Activated CD4-positive, alpha-beta T cell treated with anti-CD3 and anti-CD28 coated beads for 36 hours (primary cell): ENCODE data around the gene PPP3CA. TPM values are rescaled to one million over a fixed set of nuclear protein-coding genes. Genes with fewer than 3 reads are reported as not detected.

Experiments
- ATAC-seq: fragments of 200-7000 bp; cut with Tn5 transposase; one replicate; pipeline ENCODE4 v1.10.0; 2021; ENCODE audit warnings: mild to moderate bottlenecking, moderate library complexity
- CTCF ChIA-PET: fragments of 350-600 bp; sonication (Branson Sonifier 250); formaldehyde crosslinking; loops from one replicate; lab custom pipeline; 2021; ENCODE audit warnings: antibody characterized with exemption; lab: Charles Lee
- POLR2A ChIA-PET: fragments of 350-600 bp; sonication (Branson Sonifier 250); formaldehyde crosslinking; loops from one replicate; lab custom pipeline; 2021; ENCODE audit warnings: antibody characterized with exemption, inconsistent platforms; lab: Charles Lee
- DNase-seq: peaks from one replicate; pipeline ENCODE4 v3.0.0-alpha.2; 2020
- H3K27ac Mint-ChIP-seq: one replicate; pipeline ENCODE4 v1.8.0; 2021; ENCODE audit warnings: mixed read lengths
- H3K27me3 Mint-ChIP-seq: one replicate; pipeline ENCODE4 v1.8.0; 2021; ENCODE audit warnings: mixed read lengths
- H3K36me3 Mint-ChIP-seq: one replicate; pipeline ENCODE4 v1.8.0; 2021; ENCODE audit warnings: low read depth, mixed read lengths
- H3K4me1 Mint-ChIP-seq: one replicate; pipeline ENCODE4 v1.8.0; 2021; ENCODE audit warnings: mixed read lengths
- H3K4me3 Mint-ChIP-seq: one replicate; pipeline ENCODE4 v1.8.0; 2021; ENCODE audit warnings: mild to moderate bottlenecking, moderate library complexity, mixed read lengths
- H3K9me3 Mint-ChIP-seq: one replicate; pipeline ENCODE4 v1.8.0; 2021; ENCODE audit warnings: low read depth, mixed read lengths
- intact Hi-C, 2 experiments: fragments of 100-400 bp; cut with DNase I in 1 of 2; cut with micrococcal nuclease in 1 of 2; formaldehyde crosslinking; loops; one replicate each; pipeline versions ENCODE4 v1.14.2 to v1.15.1; 2022 to 2024; cut with DNase I, micrococcal nuclease
- total RNA-seq, 2 experiments: library from RNA; stranded (reverse); gene quantifications; one replicate each; pipeline ENCODE4 v1.2.3, GENCODE V29; 2021

PPP3CA gene
- total RNA-seq, 2 experiments from 2014 or later: 7.6 to 8.3 TPM

- ChIA-PET CTCF (interaction anchor here (0.7 to 1.3 kb wide), 3 partner anchors 11 to 117 kb away, joined by 3 to 4 read pairs (median 3); no protein-coding TSS in a partner anchor), POLR2A (interaction anchor here (0.5 kb wide), 1 partner anchor 136 kb away, joined by 5 read pairs; no protein-coding TSS in a partner anchor)
- H3K9me3 Mint-ChIP-seq: no peaks in the 10 kb centered on the region
- no peaks in the 10 kb centered on the region for H3K27me3 Mint-ChIP-seq
- H3K4me1 Mint-ChIP-seq: peaks cover 36% of the 10 kb centered on the region
- H3K36me3 Mint-ChIP-seq: peaks cover 2% of the 10 kb centered on the region
- DNase-seq (peak; percentile 32), ATAC-seq (peak; percentile 97)
- peak overlapping the region; percentile 72 for H3K27ac Mint-ChIP-seq
- intact Hi-C loops: loop anchor here (1.0 to 10.0 kb wide), 9 partner anchors 51 to 1061 kb away; no protein-coding TSS in a partner anchor
- peak overlapping the region; percentile 39 for H3K4me3 Mint-ChIP-seq
Measured at GRCh38 chr4:101155945-101156344, 191.4 kb downstream of the PPP3CA start.

GRCh38 chr4:101155368-101155767 is 192.0 kb downstream of the PPP3CA start:
- intact Hi-C loops: loop anchor here (2.0 to 10.0 kb wide), 4 partner anchors 51 to 1061 kb away; no protein-coding TSS in a partner anchor
- peaks cover 36% of the 10 kb centered on the region for H3K4me1 Mint-ChIP-seq
- ChIA-PET POLR2A (interaction anchor here (0.5 kb wide), 1 partner anchor 136 kb away, joined by 5 read pairs; no protein-coding TSS in a partner anchor), CTCF (interaction anchor here (1.3 kb wide), 1 partner anchor 10 kb away, joined by 4 read pairs; no protein-coding TSS in a partner anchor)
- H3K36me3 Mint-ChIP-seq: peaks cover 2% of the 10 kb centered on the region
- H3K4me3 Mint-ChIP-seq: no peak overlapping the region
- DNase-seq (no peak), ATAC-seq (no peak)
- no peaks in the 10 kb centered on the region for H3K9me3 Mint-ChIP-seq
- H3K27ac Mint-ChIP-seq: no peak overlapping the region
- no peaks in the 10 kb centered on the region for H3K27me3 Mint-ChIP-seq

- H3K27me3 Mint-ChIP-seq: no peaks in the 10 kb centered on the region
- no peaks in the 10 kb centered on the region for H3K9me3 Mint-ChIP-seq
- peaks cover 36% of the 10 kb centered on the region for H3K4me1 Mint-ChIP-seq
- peaks cover 2% of the 10 kb centered on the region for H3K36me3 Mint-ChIP-seq
- ChIA-PET POLR2A (no interaction called here), CTCF (interaction anchor here (0.6 to 1.2 kb wide), 4 partner anchors 9 to 77 kb away, joined by 3 read pairs; no protein-coding TSS in a partner anchor)
- no peak for DNase-seq
- no peak overlapping the region for H3K4me3 Mint-ChIP-seq
- intact Hi-C loops: loop anchor here (2.0 to 10.0 kb wide), 2 partner anchors 49 to 1059 kb away; no protein-coding TSS in a partner anchor
- no peak overlapping the region for H3K27ac Mint-ChIP-seq
- no peak for ATAC-seq
Measured at GRCh38 chr4:101153653-101154052, 193.7 kb downstream of the PPP3CA start.

DNA sequence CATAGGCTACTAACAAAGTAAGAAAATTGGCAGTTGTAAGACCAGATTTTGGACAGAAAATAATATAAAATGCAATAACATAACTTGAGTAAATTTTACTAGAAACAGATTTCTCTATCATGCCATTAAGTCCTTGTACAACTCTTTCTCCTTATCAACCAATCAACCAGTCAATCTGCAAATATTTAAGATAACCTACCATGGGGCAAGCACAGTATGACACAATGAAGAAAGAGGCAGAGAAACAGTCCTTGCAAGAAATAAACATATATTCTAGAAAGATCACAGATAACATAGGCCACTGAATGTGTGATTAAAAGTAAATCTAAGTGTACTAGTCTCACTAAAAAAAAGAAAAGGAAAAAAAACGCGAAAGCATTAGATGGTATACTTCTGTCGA is 194.8 kb downstream of the PPP3CA start:
- no peaks in the 10 kb centered on the region for H3K9me3 Mint-ChIP-seq
- intact Hi-C loops: loop anchor here in 1 of 2 experiments (10.0 kb wide), 1 partner anchor 1058 kb away; no protein-coding TSS in a partner anchor
- CTCF ChIA-PET: interaction anchor here (0.6 kb wide), 1 partner anchor 15 kb away, joined by 3 read pairs; no protein-coding TSS in a partner anchor
- H3K4me3 Mint-ChIP-seq: no peak overlapping the region
- DNase-seq (no peak), ATAC-seq (no peak)
- H3K36me3 Mint-ChIP-seq: peaks cover 2% of the 10 kb centered on the region
- POLR2A ChIA-PET: no interaction called here
- H3K27me3 Mint-ChIP-seq: no peaks in the 10 kb centered on the region
- peaks cover 32% of the 10 kb centered on the region for H3K4me1 Mint-ChIP-seq
- H3K27ac Mint-ChIP-seq: no peak overlapping the region

DNA sequence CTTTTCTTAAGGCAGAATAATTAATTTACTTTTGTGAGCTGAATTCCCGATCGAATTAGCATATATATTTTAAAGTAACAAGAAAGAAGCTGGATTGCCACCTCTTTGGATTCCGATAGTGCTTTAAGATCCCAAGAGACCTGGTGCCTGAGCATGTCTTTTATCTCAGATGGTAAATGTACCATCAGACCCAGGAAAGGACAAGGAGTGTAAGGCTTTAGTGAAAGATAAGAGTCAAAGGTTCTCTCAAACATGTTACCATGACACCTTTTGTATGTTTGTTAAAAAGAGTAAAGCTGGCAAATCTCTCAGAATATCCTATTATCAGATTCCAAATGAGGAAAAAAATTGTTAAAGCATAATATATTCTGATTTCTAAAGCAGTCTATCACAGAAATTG is 198.8 kb downstream of the PPP3CA start:
- POLR2A ChIA-PET: no interaction called here
- H3K4me3 Mint-ChIP-seq: no peak overlapping the region

DNA sequence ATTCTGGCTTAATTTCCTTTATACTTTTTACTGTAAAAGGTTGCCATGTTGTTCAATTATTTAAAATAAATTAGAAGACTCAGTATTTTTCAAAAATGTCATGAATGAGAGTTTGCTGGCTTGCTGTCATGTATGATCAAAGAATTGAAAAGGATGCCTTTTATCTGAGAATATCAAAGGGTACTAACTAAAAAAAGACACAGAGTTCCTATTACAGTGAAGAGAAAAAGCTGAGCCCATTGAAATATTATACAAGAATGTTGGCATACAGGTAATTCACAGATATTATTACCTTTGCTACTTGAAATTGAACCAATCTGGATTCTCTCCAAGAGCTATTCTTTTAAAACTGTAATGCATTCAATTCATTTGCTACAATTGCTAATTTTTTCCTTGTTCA is 200.0 kb downstream of the PPP3CA start:
- DNase-seq (no peak), ATAC-seq (no peak)
- no peak overlapping the region for H3K4me3 Mint-ChIP-seq
- no peak overlapping the region for H3K27ac Mint-ChIP-seq
- no peaks in the 10 kb centered on the region for H3K36me3 Mint-ChIP-seq
- intact Hi-C loops: no loop called here
- H3K27me3 Mint-ChIP-seq: no peaks in the 10 kb centered on the region
- H3K4me1 Mint-ChIP-seq: peaks cover 18% of the 10 kb centered on the region
- ChIA-PET POLR2A (no interaction called here), CTCF (no interaction called here)
- no peaks in the 10 kb centered on the region for H3K9me3 Mint-ChIP-seq

More for the DNA sequence above, 198.8 kb downstream of the PPP3CA start:
- ATAC-seq (no peak), DNase-seq (no peak)
- no peaks in the 10 kb centered on the region for H3K36me3 Mint-ChIP-seq
- no peaks in the 10 kb centered on the region for H3K27me3 Mint-ChIP-seq
- no peak overlapping the region for H3K27ac Mint-ChIP-seq
- no peaks in the 10 kb centered on the region for H3K9me3 Mint-ChIP-seq
- CTCF ChIA-PET: no interaction called here
- intact Hi-C loops: no loop called here
- H3K4me1 Mint-ChIP-seq: peaks cover 12% of the 10 kb centered on the region

DNA sequence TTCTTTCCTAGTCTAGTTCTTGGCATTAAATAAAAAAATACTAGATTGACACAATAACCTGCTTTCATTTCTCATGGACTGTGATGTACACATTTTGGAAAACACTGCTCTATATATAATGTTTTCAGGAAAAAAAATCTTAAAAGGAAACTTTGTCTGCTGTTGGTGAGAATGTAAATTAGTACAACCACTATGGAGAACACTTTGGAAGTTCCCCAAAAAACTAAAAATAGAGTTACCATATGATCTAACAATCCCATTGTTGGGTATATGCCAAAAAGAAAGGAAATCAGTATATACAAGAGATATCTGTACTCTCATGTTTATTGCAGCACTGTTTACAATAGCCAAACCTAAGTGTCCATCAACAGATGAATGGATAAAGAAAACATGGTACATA is 202.3 kb downstream of the PPP3CA start:
- H3K4me3 Mint-ChIP-seq: no peak overlapping the region
- no peaks in the 10 kb centered on the region for H3K9me3 Mint-ChIP-seq
- DNase-seq (no peak), ATAC-seq (no peak)
- ChIA-PET POLR2A (no interaction called here), CTCF (interaction anchor here (1.6 kb wide), 1 partner anchor 11 kb away, joined by 4 read pairs; no protein-coding TSS in a partner anchor)
- H3K4me1 Mint-ChIP-seq: peaks cover 24% of the 10 kb centered on the region
- intact Hi-C loops: no loop called here
- no peaks in the 10 kb centered on the region for H3K36me3 Mint-ChIP-seq
- H3K27ac Mint-ChIP-seq: no peak overlapping the region
- H3K27me3 Mint-ChIP-seq: no peaks in the 10 kb centered on the region

GRCh38 chr4:101142259-101142658 is 205.1 kb downstream of the PPP3CA start:
- Mint-ChIP-seq H3K27me3 (no peaks in the 10 kb centered on the region), H3K36me3 (no peaks in the 10 kb centered on the region), H3K9me3 (no peaks in the 10 kb centered on the region), H3K27ac (no peak overlapping the region), H3K4me1 (peaks cover 21% of the 10 kb centered on the region), H3K4me3 (no peak overlapping the region)
- ChIA-PET POLR2A (no interaction called here), CTCF (no interaction called here)
- DNase-seq (no peak), ATAC-seq (no peak)
- intact Hi-C loops: no loop called here

- Mint-ChIP-seq H3K36me3 (no peaks in the 10 kb centered on the region), H3K4me1 (peaks cover 20% of the 10 kb centered on the region), H3K27me3 (no peaks in the 10 kb centered on the region), H3K27ac (no peak overlapping the region), H3K9me3 (no peaks in the 10 kb centered on the region), H3K4me3 (no peak overlapping the region)
- POLR2A ChIA-PET: no interaction called here
- intact Hi-C loops: no loop called here
- ATAC-seq (no peak), DNase-seq (no peak)
- CTCF ChIA-PET: no interaction called here
Measured at GRCh38 chr4:101141855-101142254, 205.5 kb downstream of the PPP3CA start.

DNA sequence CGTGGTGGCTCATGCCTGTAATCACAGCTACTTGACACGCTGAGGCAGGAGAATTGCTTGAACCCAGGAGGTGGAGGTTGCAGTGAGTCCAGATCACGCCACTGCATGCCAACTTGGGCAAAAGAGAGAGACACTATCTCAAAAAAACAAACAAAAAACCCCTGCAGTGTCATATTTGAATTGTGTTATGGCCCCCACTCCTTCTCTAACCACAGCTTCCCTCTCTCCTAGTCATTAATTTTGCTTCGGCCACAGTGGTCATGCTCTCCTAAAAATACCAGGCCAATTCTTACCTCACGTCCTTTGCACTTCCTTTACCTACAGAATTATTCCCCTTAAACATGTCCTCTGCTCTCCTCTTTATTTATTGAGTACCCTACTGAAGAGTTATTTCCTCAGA is 206.1 kb downstream of the PPP3CA start:
- POLR2A ChIA-PET: no interaction called here
- intact Hi-C loops: no loop called here
- Mint-ChIP-seq H3K27me3 (no peaks in the 10 kb centered on the region), H3K27ac (no peak overlapping the region), H3K4me1 (peaks cover 20% of the 10 kb centered on the region), H3K36me3 (no peaks in the 10 kb centered on the region), H3K4me3 (no peak overlapping the region), H3K9me3 (no peaks in the 10 kb centered on the region)
- DNase-seq: no peak
- no peak for ATAC-seq
- CTCF ChIA-PET: interaction anchor here (1.1 kb wide), 1 partner anchor 10 kb away, joined by 4 read pairs; no protein-coding TSS in a partner anchor

DNA sequence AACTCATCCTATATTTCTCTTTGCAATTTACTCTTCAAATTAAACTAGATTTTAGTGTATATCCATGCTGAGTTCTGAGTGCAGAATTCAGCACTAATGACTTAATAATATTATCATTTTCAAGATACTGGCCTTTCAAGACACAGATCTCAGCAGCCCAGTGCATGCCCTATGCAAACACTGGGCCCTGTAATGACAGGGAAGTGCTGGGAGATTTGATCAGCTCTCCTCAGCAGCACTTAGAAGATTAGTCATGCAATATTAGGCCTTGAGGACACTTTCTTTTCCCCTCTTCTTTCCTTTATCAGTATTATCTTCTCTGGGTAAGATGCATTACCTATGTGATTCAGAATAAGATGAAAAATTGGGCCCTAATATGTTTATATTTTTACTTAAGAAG is 207.1 kb downstream of the PPP3CA start:
- no peak for DNase-seq
- Mint-ChIP-seq H3K9me3 (no peaks in the 10 kb centered on the region), H3K27ac (no peak overlapping the region), H3K36me3 (peaks cover 2% of the 10 kb centered on the region), H3K4me3 (no peak overlapping the region), H3K27me3 (no peaks in the 10 kb centered on the region), H3K4me1 (peaks cover 29% of the 10 kb centered on the region)
- ChIA-PET POLR2A (no interaction called here), CTCF (no interaction called here)
- no peak for ATAC-seq
- intact Hi-C loops: no loop called here
